ENCODE data around the gene HIVEP3.

- TF ChIP-seq, protein P1, sequence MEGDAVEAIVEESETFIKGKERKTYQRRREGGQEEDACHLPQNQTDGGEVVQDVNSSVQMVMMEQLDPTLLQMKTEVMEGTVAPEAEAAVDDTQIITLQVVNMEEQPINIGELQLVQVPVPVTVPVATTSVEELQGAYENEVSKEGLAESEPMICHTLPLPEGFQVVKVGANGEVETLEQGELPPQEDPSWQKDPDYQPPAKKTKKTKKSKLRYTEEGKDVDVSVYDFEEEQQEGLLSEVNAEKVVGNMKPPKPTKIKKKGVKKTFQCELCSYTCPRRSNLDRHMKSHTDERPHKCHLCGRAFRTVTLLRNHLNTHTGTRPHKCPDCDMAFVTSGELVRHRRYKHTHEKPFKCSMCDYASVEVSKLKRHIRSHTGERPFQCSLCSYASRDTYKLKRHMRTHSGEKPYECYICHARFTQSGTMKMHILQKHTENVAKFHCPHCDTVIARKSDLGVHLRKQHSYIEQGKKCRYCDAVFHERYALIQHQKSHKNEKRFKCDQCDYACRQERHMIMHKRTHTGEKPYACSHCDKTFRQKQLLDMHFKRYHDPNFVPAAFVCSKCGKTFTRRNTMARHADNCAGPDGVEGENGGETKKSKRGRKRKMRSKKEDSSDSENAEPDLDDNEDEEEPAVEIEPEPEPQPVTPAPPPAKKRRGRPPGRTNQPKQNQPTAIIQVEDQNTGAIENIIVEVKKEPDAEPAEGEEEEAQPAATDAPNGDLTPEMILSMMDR (IDR thresholded peaks at IDR 0.05; ENCODE audit: poor library complexity), result no peak
- TF ChIP-seq EZH2 (IDR thresholded peaks at IDR 0.05; ENCODE audit: borderline replicate concordance), result no peak
Observed at GRCh38 chr1:41784531-41785274, 134.0 kb downstream of the HIVEP3 start.
